NCI-H446 treated with DMSO at 0.1 percent for 48 hours (cell line): ENCODE measurements around the gene DERL2.

ENCODE experiments used
- DNase-seq: peaks from one replicate; lab custom pipeline; 2025; lab: John Stamatoyannopoulos, UW

Gene DERL2

GRCh38 chr17:5485270-5486205 is at the start of gene DERL2:
DERL2 (minus strand) TSS chr17:5486178; CDS start chr17:5486161, 17 bp downstream.
- no peak for DNase-seq

DNA sequence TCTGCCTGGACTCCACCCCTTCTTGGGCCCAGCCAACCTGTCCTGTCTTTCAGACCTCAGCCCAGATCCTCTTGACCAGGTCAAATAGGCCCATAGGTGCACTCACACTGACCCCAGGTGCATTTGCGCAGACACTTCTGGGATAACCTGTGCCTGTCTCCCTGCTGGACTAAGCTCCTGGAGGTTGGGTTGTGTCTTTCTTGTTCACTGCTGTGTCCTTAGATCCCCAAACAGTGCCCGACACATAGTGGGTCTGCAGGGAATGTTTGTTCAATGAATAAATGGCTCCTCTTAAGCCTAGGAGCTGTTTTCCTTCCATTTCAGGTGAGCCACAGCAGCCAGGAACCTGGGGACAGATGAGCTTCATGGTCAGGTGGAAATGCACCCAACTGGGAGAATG is 49.5 kb upstream of the DERL2 start:
- no peak for DNase-seq

GRCh38 chr17:5533486-5534315 is 47.7 kb upstream of the DERL2 start:
- no peak for DNase-seq

GRCh38 chr17:5532581-5532980 is 46.6 kb upstream of the DERL2 start:
- no peak for DNase-seq

GRCh38 chr17:5531085-5531418 is 45.1 kb upstream of the DERL2 start:
- no peak for DNase-seq

GRCh38 chr17:5530265-5531084 is 44.5 kb upstream of the DERL2 start:
- no peak for DNase-seq

- DNase-seq = no peak
Measured at GRCh38 chr17:5527601-5528250, 41.7 kb upstream of the DERL2 start.

- DNase-seq = peak; percentile 66
Measured at GRCh38 chr17:5526821-5527598, 41.0 kb upstream of the DERL2 start.

GRCh38 chr17:5523249-5523648 is 37.3 kb upstream of the DERL2 start:
- no peak for DNase-seq

DNA sequence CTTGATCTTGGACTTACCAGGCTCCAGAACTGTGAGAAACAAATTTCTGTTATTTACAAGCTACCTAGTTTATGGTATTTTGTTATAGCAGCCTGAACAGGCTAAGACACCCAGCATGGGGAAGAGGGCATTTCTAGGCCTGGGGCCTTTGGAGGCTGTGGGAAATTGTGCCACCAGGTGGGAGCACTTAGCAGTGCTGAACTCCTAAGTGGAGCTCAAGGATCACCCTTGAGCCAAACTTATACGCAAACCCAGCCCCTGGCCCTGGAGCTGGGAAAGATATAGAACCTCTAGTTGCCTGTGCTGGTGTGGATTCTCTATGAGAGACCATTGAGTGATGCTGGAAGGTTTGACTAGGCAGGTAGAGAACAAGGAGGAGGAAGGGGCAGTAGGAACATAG is 36.5 kb upstream of the DERL2 start:
- DNase-seq = no peak

DNA sequence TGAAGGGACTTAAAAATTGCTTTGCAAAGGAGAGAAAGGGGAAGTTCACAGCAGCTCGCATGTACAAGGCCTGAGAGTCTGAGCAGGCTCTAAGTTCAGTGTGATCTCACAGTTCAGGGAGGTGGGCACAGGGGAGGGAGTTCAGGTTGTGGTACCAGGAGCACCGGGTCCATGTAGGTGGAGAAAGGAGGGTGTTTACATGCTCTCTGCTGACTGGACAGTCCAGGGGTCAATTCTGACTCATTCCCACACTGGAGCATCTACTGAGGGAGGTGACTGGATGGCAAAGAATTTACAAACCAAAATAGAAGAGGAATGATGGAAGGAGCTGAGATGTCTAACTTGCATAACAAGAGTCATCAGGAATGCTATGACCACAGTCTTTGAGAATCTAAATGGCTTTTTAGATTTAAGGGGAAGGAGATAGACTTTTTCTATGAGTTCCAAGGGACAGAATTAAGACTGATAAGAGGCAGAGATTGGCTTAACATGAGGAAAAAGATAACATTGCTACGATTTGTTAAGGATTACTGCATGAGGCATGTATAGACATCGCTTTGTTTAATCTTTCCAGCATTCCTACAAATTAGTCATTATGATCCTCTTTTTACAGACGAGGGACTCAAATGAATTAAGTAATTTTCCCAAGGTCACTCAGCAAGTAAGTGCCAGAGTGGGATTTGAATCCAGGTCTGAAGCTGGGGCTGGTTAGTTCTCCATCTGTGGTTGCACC is 30.2 kb upstream of the DERL2 start:
- no peak for DNase-seq

GRCh38 chr17:5514976-5515375 is 29.0 kb upstream of the DERL2 start:
- no peak for DNase-seq

- no peak for DNase-seq
Measured at GRCh38 chr17:5513628-5514027, 27.6 kb upstream of the DERL2 start.

DNA sequence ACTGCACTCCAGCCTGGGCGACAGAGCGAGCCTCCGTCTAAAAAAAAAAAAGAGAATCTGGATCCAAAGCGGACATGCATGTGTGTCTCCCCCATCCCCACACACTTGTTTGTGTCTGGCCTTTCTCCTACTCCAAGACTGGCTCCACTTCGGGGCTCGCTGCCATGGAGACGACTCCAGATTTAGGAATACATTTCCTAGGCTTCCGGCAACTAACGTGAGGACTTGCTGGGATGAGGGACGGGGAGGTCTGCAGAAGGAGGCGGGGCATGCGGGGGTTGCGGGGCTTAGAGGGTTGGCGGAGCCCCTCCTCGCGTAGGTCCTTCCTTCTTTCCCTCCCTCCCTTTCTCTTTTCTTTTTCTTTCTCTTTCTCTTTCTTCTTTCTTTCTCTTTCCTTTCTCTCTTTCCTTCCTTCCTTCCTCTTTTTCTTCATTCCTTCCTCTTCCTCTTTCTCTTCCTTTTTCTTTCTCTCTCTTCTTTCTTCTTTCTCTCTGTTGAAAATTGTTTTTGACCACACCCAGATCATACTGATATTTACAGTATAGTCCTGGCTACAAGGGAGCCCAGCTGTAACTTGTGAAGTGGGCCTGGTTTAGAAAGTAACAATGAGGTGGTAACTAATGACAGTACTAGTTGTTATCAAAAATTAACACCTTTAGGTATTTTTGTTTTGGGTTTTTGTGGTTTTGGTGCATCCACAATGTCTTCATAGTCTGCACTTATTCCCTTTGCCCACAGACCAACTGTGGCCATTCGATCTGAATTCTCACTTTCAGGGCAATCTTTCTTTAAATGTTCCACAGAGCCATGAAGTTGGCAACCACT is 25.6 kb upstream of the DERL2 start:
- DNase-seq = no peak

DNA sequence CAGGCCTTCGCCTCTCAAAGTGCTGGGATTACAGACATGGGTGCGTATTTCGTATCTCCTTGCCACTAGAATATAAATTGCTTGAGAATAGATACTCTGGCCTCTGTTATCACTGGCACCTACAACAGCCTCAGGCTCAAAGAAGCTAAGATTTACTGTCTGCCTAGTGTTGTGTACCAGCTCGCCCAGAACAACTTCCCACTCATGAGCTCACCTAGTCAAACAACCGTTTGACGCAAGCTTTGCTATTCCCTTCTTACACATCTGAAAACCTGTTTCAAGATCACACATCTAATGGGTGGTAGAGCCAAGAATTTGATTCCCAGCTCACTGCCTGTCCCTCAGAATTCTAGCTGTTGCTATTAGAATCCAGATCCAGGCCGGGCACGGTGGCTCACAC is 24.8 kb upstream of the DERL2 start:
- DNase-seq = no peak

GRCh38 chr17:5509482-5509881 is 23.5 kb upstream of the DERL2 start:
- DNase-seq = no peak

GRCh38 chr17:5508810-5509209 is 22.8 kb upstream of the DERL2 start:
- DNase-seq = no peak

DNA sequence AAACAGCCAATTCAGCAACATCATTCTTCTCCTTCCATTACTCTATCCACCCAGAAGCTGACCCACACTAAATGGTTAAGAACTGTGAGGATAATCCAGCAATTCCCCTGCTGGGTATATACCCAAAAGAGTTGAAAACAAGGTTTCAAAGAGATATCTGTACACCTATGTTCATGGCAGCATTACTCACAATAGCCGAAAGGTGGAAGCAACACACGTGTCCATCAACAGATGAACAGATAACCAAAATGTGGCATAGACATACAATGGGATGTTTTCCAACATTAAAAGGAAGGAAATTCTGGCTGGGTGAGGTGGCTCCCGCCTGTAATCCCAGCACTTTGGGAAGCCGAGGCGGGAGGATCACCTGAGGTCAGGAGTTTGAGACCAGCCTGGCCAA is 20.3 kb upstream of the DERL2 start:
- no peak for DNase-seq

GRCh38 chr17:5502552-5502951 is 16.6 kb upstream of the DERL2 start:
- DNase-seq = no peak
